IPS-18a (cell line): ENCODE measurements around the gene MARK1.

Experiments
- H3K27ac ChIP-seq: one replicate; pipeline ENCODE4 v1.5.1; 2013; ENCODE audit warnings: low read length
- H3K27me3 ChIP-seq: one replicate; pipeline ENCODE4 v1.6.1; 2013; ENCODE audit warnings: mild to moderate bottlenecking, low read length; ENCODE audit not compliant: control insufficient read depth, insufficient read depth
- H3K36me3 ChIP-seq: one replicate; pipeline ENCODE4 v1.6.1; 2013; ENCODE audit warnings: low read depth, low read length; ENCODE audit not compliant: control insufficient read depth
- H3K4me1 ChIP-seq: one replicate; pipeline ENCODE4 v1.6.1; 2013; ENCODE audit warnings: low read depth, low read length; ENCODE audit not compliant: control insufficient read depth
- H3K4me3 ChIP-seq: one replicate; pipeline ENCODE4 v1.5.1; 2013; ENCODE audit warnings: low read length
- H3K9ac ChIP-seq: one replicate; pipeline ENCODE4 v1.6.1; 2013; ENCODE audit warnings: mild to moderate bottlenecking, low read length, moderate library complexity
- H3K9me3 ChIP-seq: one replicate; pipeline ENCODE4 v1.6.1; 2013; ENCODE audit warnings: low read depth, low read length; ENCODE audit not compliant: control insufficient read depth

The MARK1 gene

GRCh38 chr1:220692436-220693228 is 164.7 kb downstream of the MARK1 start:
- peaks cover 39% of the 10 kb centered on the region for H3K27me3 ChIP-seq
- no peaks in the 10 kb centered on the region for H3K4me1 ChIP-seq
- no peaks in the 10 kb centered on the region for H3K36me3 ChIP-seq
- H3K9ac ChIP-seq, result no peak overlapping the region
- no peak overlapping the region for H3K4me3 ChIP-seq
- no peaks in the 10 kb centered on the region for H3K9me3 ChIP-seq
- no peak overlapping the region for H3K27ac ChIP-seq

- H3K27me3 ChIP-seq, result peaks cover 28% of the 10 kb centered on the region
Measured at GRCh38 chr1:220694866-220695382, 167.0 kb downstream of the MARK1 start.

GRCh38 chr1:220695426-220695825 is 167.5 kb downstream of the MARK1 start:
- H3K9me3 ChIP-seq, result no peaks in the 10 kb centered on the region
- no peak overlapping the region for H3K27ac ChIP-seq
- H3K9ac ChIP-seq, result no peak overlapping the region
- no peaks in the 10 kb centered on the region for H3K36me3 ChIP-seq
- peaks cover 26% of the 10 kb centered on the region for H3K27me3 ChIP-seq
- no peak overlapping the region for H3K4me3 ChIP-seq
- H3K4me1 ChIP-seq, result no peaks in the 10 kb centered on the region

More at GRCh38 chr1:220694866-220695382, 167.0 kb downstream of the MARK1 start:
- H3K9ac ChIP-seq, result no peak overlapping the region
- no peak overlapping the region for H3K4me3 ChIP-seq
- no peak overlapping the region for H3K27ac ChIP-seq
- H3K9me3 ChIP-seq, result no peaks in the 10 kb centered on the region
- no peaks in the 10 kb centered on the region for H3K36me3 ChIP-seq
- H3K4me1 ChIP-seq, result no peaks in the 10 kb centered on the region

GRCh38 chr1:220696226-220696862 is 168.4 kb downstream of the MARK1 start:
- H3K9me3 ChIP-seq, result no peaks in the 10 kb centered on the region
- no peak overlapping the region for H3K4me3 ChIP-seq
- peaks cover 16% of the 10 kb centered on the region for H3K27me3 ChIP-seq
- H3K36me3 ChIP-seq, result no peaks in the 10 kb centered on the region
- no peak overlapping the region for H3K9ac ChIP-seq
- H3K27ac ChIP-seq, result no peak overlapping the region
- no peaks in the 10 kb centered on the region for H3K4me1 ChIP-seq

GRCh38 chr1:220696863-220697231 is 168.9 kb downstream of the MARK1 start:
- Histone ChIP-seq H3K4me3 (no peak overlapping the region), H3K36me3 (no peaks in the 10 kb centered on the region), H3K27ac (no peak overlapping the region), H3K9ac (no peak overlapping the region), H3K27me3 (peaks cover 11% of the 10 kb centered on the region), H3K9me3 (no peaks in the 10 kb centered on the region), H3K4me1 (no peaks in the 10 kb centered on the region)

GRCh38 chr1:220697326-220697725 is 169.4 kb downstream of the MARK1 start:
- H3K4me3 ChIP-seq, result no peak overlapping the region
- peaks cover 7% of the 10 kb centered on the region for H3K27me3 ChIP-seq
- H3K27ac ChIP-seq, result no peak overlapping the region
- H3K9me3 ChIP-seq, result no peaks in the 10 kb centered on the region
- no peaks in the 10 kb centered on the region for H3K36me3 ChIP-seq
- H3K4me1 ChIP-seq, result no peaks in the 10 kb centered on the region
- no peak overlapping the region for H3K9ac ChIP-seq

- Histone ChIP-seq H3K27ac (no peak overlapping the region), H3K36me3 (no peaks in the 10 kb centered on the region), H3K9me3 (no peaks in the 10 kb centered on the region), H3K4me3 (no peak overlapping the region), H3K4me1 (no peaks in the 10 kb centered on the region), H3K27me3 (no peaks in the 10 kb centered on the region), H3K9ac (no peak overlapping the region)
Measured at GRCh38 chr1:220698607-220699016, 170.7 kb downstream of the MARK1 start.

- no peak overlapping the region for H3K9ac ChIP-seq
- no peak overlapping the region for H3K4me3 ChIP-seq
- H3K9me3 ChIP-seq, result no peaks in the 10 kb centered on the region
- no peak overlapping the region for H3K27ac ChIP-seq
- no peaks in the 10 kb centered on the region for H3K4me1 ChIP-seq
- H3K36me3 ChIP-seq, result no peaks in the 10 kb centered on the region
- H3K27me3 ChIP-seq, result no peaks in the 10 kb centered on the region
Measured at GRCh38 chr1:220699044-220699443, 171.1 kb downstream of the MARK1 start.

- no peaks in the 10 kb centered on the region for H3K27me3 ChIP-seq
- H3K4me3 ChIP-seq, result no peak overlapping the region
- no peak overlapping the region for H3K27ac ChIP-seq
- H3K4me1 ChIP-seq, result no peaks in the 10 kb centered on the region
- no peaks in the 10 kb centered on the region for H3K36me3 ChIP-seq
- no peaks in the 10 kb centered on the region for H3K9me3 ChIP-seq
- H3K9ac ChIP-seq, result no peak overlapping the region
Measured at GRCh38 chr1:220700556-220701179, 172.7 kb downstream of the MARK1 start.

- Histone ChIP-seq H3K36me3 (no peaks in the 10 kb centered on the region), H3K27ac (no peak overlapping the region)
Measured at GRCh38 chr1:220701974-220702373, 174.0 kb downstream of the MARK1 start.

GRCh38 chr1:220702733-220703270 is 174.9 kb downstream of the MARK1 start:
- H3K9ac ChIP-seq, result no peak overlapping the region
- H3K27me3 ChIP-seq, result no peaks in the 10 kb centered on the region
- no peak overlapping the region for H3K27ac ChIP-seq
- H3K4me3 ChIP-seq, result no peak overlapping the region
- H3K9me3 ChIP-seq, result no peaks in the 10 kb centered on the region
- H3K4me1 ChIP-seq, result no peaks in the 10 kb centered on the region
- no peaks in the 10 kb centered on the region for H3K36me3 ChIP-seq

More at GRCh38 chr1:220701974-220702373, 174.0 kb downstream of the MARK1 start:
- H3K4me3 ChIP-seq, result no peak overlapping the region
- no peak overlapping the region for H3K9ac ChIP-seq
- H3K27me3 ChIP-seq, result no peaks in the 10 kb centered on the region
- no peaks in the 10 kb centered on the region for H3K4me1 ChIP-seq
- H3K9me3 ChIP-seq, result no peaks in the 10 kb centered on the region
